Neuronal stem cell (in vitro differentiated cells): Measurements from ENCODE around the gene LMO1.

Source experiments
- DNase-seq: peaks from one replicate; pipeline ENCODE4 v3.0.0-alpha.2; 2013; ENCODE audit warnings: low spot score
- H2AFZ ChIP-seq: one replicate; pipeline ENCODE4 v1.6.1; 2013; ENCODE audit warnings: mild to moderate bottlenecking, low read length, inconsistent platforms
- H2AK5ac ChIP-seq: 2 replicates; pipeline ENCODE4 v1.6.1; 2013; ENCODE audit warnings: low read depth, mild to moderate bottlenecking, inconsistent platforms, low read length, moderate library complexity, mixed read lengths
- H2BK120ac ChIP-seq: 2 replicates; pipeline ENCODE4 v1.6.1; 2013; ENCODE audit warnings: low read depth, mild to moderate bottlenecking, inconsistent platforms, low read length, moderate library complexity, mixed read lengths
- H2BK12ac ChIP-seq: one replicate; pipeline ENCODE4 v1.6.1; 2013; ENCODE audit warnings: low read length, inconsistent platforms
- H2BK15ac ChIP-seq: 2 replicates; pipeline ENCODE4 v1.6.1; 2013; ENCODE audit warnings: mild to moderate bottlenecking, low read length, inconsistent platforms, mixed read lengths
- H2BK5ac ChIP-seq: one replicate; pipeline ENCODE4 v1.6.1; 2013; ENCODE audit warnings: inconsistent platforms, mild to moderate bottlenecking, low read length, moderate library complexity
- H3K14ac ChIP-seq: one replicate; pipeline ENCODE4 v1.6.1; 2013; ENCODE audit warnings: low read length, inconsistent platforms
- H3K18ac ChIP-seq: 2 replicates; pipeline ENCODE4 v1.6.1; 2013; ENCODE audit warnings: low read length, inconsistent platforms
- H3K23ac ChIP-seq: 2 replicates; pipeline ENCODE4 v1.6.1; 2013; ENCODE audit warnings: low read depth, mild to moderate bottlenecking, mixed read lengths, low read length, inconsistent platforms; ENCODE audit not compliant: poor library complexity
- H3K27ac ChIP-seq: replicated peaks from 3 replicates; pipeline ENCODE4 v1.5.1; 2013; ENCODE audit warnings: low read length, inconsistent platforms
- H3K27me3 ChIP-seq, 3 experiments: 2 replicates each; pipeline ENCODE4 v1.6.1; 2013; ENCODE audit warnings: low read length in 3 of 3, mild to moderate bottlenecking in 2 of 3, inconsistent platforms in 1 of 3, low read depth in 1 of 3, mixed read lengths in 1 of 3, moderate library complexity in 1 of 3; ENCODE audit not compliant: control insufficient read depth in 3 of 3, insufficient read depth in 3 of 3
- H3K36me3 ChIP-seq, 2 donors: replicated peaks in 1 of 2; 2 replicates each; pipeline ENCODE4 v1.6.1; 2013; ENCODE audit warnings: low read length in 2 of 2; ENCODE audit not compliant: control insufficient read depth in 2 of 2, insufficient read depth in 2 of 2
- H3K4ac ChIP-seq: 2 replicates; pipeline ENCODE4 v1.6.1; 2013; ENCODE audit warnings: inconsistent platforms, mild to moderate bottlenecking, low read length, moderate library complexity
- H3K4me1 ChIP-seq, 2 donors: 1 replicate in 1 of 2; 2 replicates in 1 of 2; pipeline ENCODE4 v1.6.1; 2013; ENCODE audit warnings: low read length in 2 of 2, low read depth in 1 of 2; ENCODE audit not compliant: control insufficient read depth in 2 of 2, insufficient read depth in 1 of 2
- H3K4me2 ChIP-seq: one replicate; pipeline ENCODE4 v1.6.1; 2013; ENCODE audit warnings: mild to moderate bottlenecking, low read length, inconsistent platforms; ENCODE audit not compliant: insufficient read depth, poor library complexity, severe bottlenecking
- H3K4me3 ChIP-seq, 2 donors: 2 replicates each; pipeline ENCODE4 v1.5.1; 2013; ENCODE audit warnings: low read length in 2 of 2, mild to moderate bottlenecking in 2 of 2, inconsistent platforms in 1 of 2, moderate library complexity in 1 of 2
- H3K79me1 ChIP-seq: one replicate; pipeline ENCODE4 v1.6.1; 2013; ENCODE audit warnings: low read depth, mild to moderate bottlenecking, inconsistent platforms, low read length, moderate library complexity
- H3K9ac ChIP-seq: one replicate; pipeline ENCODE4 v1.6.1; 2013; ENCODE audit warnings: mild to moderate bottlenecking, low read depth, low read length, inconsistent platforms; ENCODE audit not compliant: poor library complexity
- H3K9me3 ChIP-seq, 2 donors: replicated peaks in 1 of 2; 2 replicates each; pipeline versions ENCODE3 to v1.6.1; 2013; ENCODE audit warnings: low read length in 2 of 2, mild to moderate bottlenecking in 2 of 2, inconsistent platforms in 1 of 2, low read depth in 1 of 2, mixed read lengths in 1 of 2, moderate library complexity in 1 of 2; ENCODE audit not compliant: control insufficient read depth in 2 of 2, insufficient read depth in 1 of 2
- H4K8ac ChIP-seq: one replicate; pipeline ENCODE4 v1.6.1; 2013; ENCODE audit warnings: low read depth, mild to moderate bottlenecking, inconsistent platforms, low read length, moderate library complexity
- H4K91ac ChIP-seq: one replicate; pipeline ENCODE4 v1.6.1; 2013; ENCODE audit warnings: low read length, low read depth, mild to moderate bottlenecking, inconsistent platforms; ENCODE audit not compliant: poor library complexity
- WGBS, 2 donors: extraction: QIAGEN DNeasy Blood & Tissue Kit; methylation state at CpG; one replicate each; pipeline ENCODE4 v1.1.7; 2013; ENCODE audit warnings: missing lambda C conversion rate in 2 of 2, mixed read lengths in 1 of 2; ENCODE audit not compliant: insufficient read length in 2 of 2, insufficient replicate concordance in 1 of 2; ENCODE audit errors: extremely low coverage in 2 of 2; 5-methylcytosine and 5-hydroxymethylcytosine counted together

Gene LMO1

DNA sequence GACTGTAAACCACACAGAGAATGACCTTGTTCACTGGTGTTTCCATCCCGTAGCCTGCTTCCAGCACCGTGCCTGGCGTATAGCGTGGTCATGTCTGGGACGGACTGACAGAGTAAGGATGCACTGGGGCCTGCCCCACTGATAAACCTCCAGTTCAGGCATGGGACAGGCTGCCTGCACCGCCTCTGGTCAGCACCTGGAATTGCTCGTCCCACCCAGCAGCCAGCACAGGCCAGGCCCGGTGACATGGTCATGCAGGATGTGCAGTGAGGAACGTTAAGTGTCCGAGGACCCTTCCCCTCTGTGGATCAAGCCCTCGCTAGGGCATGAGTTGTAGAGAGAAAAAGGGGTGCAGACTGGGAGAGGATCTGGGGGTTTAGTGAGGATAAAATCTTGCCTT is 44.8 kb downstream of the LMO1 start:
- H2BK5ac ChIP-seq: no peak overlapping the region
- H3K27me3 ChIP-seq: peaks cover 0 to 24% (median 0%) of the 10 kb centered on the region in 3 experiments
- H4K91ac ChIP-seq: no peak overlapping the region
- no peak overlapping the region for H3K4me2 ChIP-seq
- peak overlapping the region; percentile 30 for H2BK12ac ChIP-seq
- no peak overlapping the region for H2BK120ac ChIP-seq
- peak overlapping the region; percentile 54 for H3K4ac ChIP-seq
- no peaks in the 10 kb centered on the region for H3K9me3 ChIP-seq
- no peak overlapping the region for H3K4me3 ChIP-seq
- DNase-seq: no peak
- H2BK15ac ChIP-seq: peak overlapping the region; percentile 11
- no CpG with 5 or more reads among the region's 11 CpGs for WGBS, 2 donors
- H3K14ac ChIP-seq: peak overlapping the region; percentile 65
- H3K79me1 ChIP-seq: no peaks in the 10 kb centered on the region
- H3K23ac ChIP-seq: peak overlapping the region; percentile 32
- peaks cover 0 to 13% of the 10 kb centered on the region in 2 donors for H3K4me1 ChIP-seq
- H2AK5ac ChIP-seq: peak overlapping the region; percentile 27
- peak overlapping the region; percentile 63 for H3K18ac ChIP-seq
- no peak overlapping the region for H3K27ac ChIP-seq
- no peak overlapping the region for H4K8ac ChIP-seq
- no peak overlapping the region for H2AFZ ChIP-seq
- H3K9ac ChIP-seq: no peak overlapping the region
- no peaks in the 10 kb centered on the region for H3K36me3 ChIP-seq

DNA sequence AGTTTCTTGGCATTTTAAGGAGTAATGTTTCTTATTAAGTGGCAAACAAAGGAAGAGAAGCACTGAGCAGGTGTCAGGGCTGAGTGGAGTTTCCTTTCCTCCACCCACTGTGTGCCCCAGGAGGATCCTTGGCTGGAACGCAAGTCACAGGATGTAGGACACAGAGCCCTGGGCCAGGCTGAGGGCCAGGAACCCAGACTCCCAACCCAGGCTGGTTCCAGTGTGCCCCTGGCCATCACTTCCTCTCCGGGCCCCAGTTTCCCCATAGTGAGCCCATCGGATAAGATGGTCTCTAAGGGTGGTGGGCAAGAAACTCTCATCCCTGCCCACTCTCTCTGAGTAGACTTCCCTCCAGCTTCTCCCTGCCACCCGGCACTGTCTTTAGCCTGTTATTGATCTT is 45.3 kb downstream of the LMO1 start:
- Histone ChIP-seq H3K4me1 (peaks cover 0 to 11% of the 10 kb centered on the region in 2 donors), H3K27me3 (peaks cover 0 to 27% (median 0%) of the 10 kb centered on the region in 3 experiments), H4K91ac (no peak overlapping the region), H2BK15ac (peak overlapping the region; percentile 11), H3K9ac (no peak overlapping the region), H3K4me3 (no peak overlapping the region), H2BK120ac (no peak overlapping the region), H3K79me1 (no peaks in the 10 kb centered on the region), H3K9me3 (no peaks in the 10 kb centered on the region), H3K18ac (peak overlapping the region; percentile 15), H2BK5ac (no peak overlapping the region), H2AFZ (no peak overlapping the region), H3K23ac (peak overlapping the region; percentile 32), H2AK5ac (no peak overlapping the region), H3K4ac (no peak overlapping the region), H4K8ac (no peak overlapping the region), H2BK12ac (peak overlapping the region; percentile 30), H3K27ac (no peak overlapping the region), H3K14ac (no peak overlapping the region), H3K36me3 (no peaks in the 10 kb centered on the region), H3K4me2 (no peak overlapping the region)
- no CpG with 5 or more reads among the region's 4 CpGs for WGBS, 2 donors
- DNase-seq: no peak

DNA sequence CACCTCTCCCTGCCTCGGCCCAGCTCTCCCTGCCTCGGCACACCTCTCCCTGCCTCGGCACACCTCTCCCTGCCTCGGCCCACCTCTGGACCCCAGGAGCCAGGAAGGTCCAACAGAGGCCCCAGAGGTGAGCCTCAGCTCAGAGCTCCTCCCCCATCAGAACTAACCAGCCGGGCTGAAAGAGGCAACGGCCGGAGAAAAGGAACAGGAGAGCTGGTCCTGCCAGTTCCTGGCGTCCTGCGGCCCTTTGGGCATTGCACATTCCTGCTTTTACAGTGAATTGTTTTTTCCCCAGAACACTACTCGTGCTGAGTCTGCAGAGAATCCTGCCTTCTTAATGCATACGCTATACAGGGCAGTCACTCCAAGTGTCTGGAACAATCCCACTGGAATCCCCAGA is 45.8 kb downstream of the LMO1 start:
- Histone ChIP-seq H3K27ac (no peak overlapping the region), H3K9me3 (no peaks in the 10 kb centered on the region), H2AK5ac (no peak overlapping the region), H3K14ac (no peak overlapping the region), H3K9ac (no peak overlapping the region), H2BK12ac (no peak overlapping the region), H2BK120ac (no peak overlapping the region), H3K79me1 (no peaks in the 10 kb centered on the region), H3K4me2 (no peak overlapping the region), H4K8ac (no peak overlapping the region), H3K27me3 (peaks cover 0 to 30% (median 0%) of the 10 kb centered on the region in 3 experiments), H3K4me3 (no peak overlapping the region), H4K91ac (no peak overlapping the region), H3K23ac (no peak overlapping the region), H2BK15ac (no peak overlapping the region), H3K4ac (no peak overlapping the region), H2BK5ac (peak overlapping the region; percentile 57), H3K36me3 (no peaks in the 10 kb centered on the region), H3K4me1 (peaks cover 0 to 7% of the 10 kb centered on the region in 2 donors), H3K18ac (no peak overlapping the region), H2AFZ (no peak overlapping the region)
- no peak for DNase-seq
- no CpG with 5 or more reads among the region's 11 CpGs for WGBS, 2 donors

DNA sequence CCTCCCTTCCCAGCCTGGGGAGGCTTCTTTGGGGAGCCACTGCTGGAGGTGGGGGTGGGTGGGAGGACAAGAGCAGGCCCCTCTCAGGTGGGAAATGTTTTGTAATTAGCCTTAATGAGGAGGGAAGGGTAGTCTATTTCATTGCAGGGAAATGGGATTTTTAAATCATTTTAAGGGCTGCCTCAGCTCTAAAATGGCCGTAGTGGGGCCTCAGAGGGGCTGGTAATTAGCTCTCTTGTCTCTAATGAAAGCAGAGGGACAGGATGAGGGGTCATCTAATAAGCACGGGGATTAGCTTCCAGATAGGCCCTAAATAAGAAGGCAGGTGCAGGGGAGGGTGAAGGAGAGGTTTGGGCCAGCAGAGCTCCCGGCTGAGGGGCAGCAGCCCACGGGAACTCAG is 46.5 kb downstream of the LMO1 start:
- Histone ChIP-seq H3K36me3 (no peaks in the 10 kb centered on the region), H3K27ac (no peak overlapping the region), H2BK12ac (no peak overlapping the region), H4K8ac (no peak overlapping the region), H2AFZ (no peak overlapping the region), H3K4me2 (no peak overlapping the region), H2BK120ac (no peak overlapping the region), H3K9ac (no peak overlapping the region), H3K79me1 (no peaks in the 10 kb centered on the region), H2BK5ac (peak overlapping the region; percentile 57), H4K91ac (no peak overlapping the region), H3K14ac (no peak overlapping the region), H3K9me3 (no peaks in the 10 kb centered on the region), H2BK15ac (no peak overlapping the region), H3K4ac (no peak overlapping the region), H3K4me1 (peaks cover 0 to 7% of the 10 kb centered on the region in 2 donors), H3K4me3 (no peak overlapping the region), H3K27me3 (peaks cover 0 to 31% (median 0%) of the 10 kb centered on the region in 3 experiments), H3K18ac (peak overlapping the region; percentile 67), H3K23ac (peak overlapping the region; percentile 13), H2AK5ac (no peak overlapping the region)
- DNase-seq: no peak
- WGBS, 2 donors: no CpG with 5 or more reads among the region's 4 CpGs
